ENCODE data around the gene CNN3. TPM values are rescaled to one million over a fixed set of nuclear protein-coding genes. Genes with fewer than 3 reads are reported as not detected.
"Not testable (repeated sequence)": the region's sequence is repeated elsewhere in the genome, so short reads cannot be mapped to it uniquely, and the experiment has no call there.

The CNN3 gene
- total RNA-seq, 2 donors from 2014 or later = 87.7 to 162 TPM

- ATAC-seq (no peak), DNase-seq (no peak)
- intact Hi-C loops (cut with DNase I) = no loop called here
Measured at GRCh38 chr1:94951509-94952208, 24.7 kb upstream of the CNN3 start.

- DNase-seq = no peak
- intact Hi-C loops (cut with DNase I) = no loop called here
- no peak for ATAC-seq
Measured at GRCh38 chr1:94951046-94951445, 24.1 kb upstream of the CNN3 start.

- DNase-seq (no peak), ATAC-seq (peak in 1 of 2 donors; percentile 70)
- intact Hi-C loops (cut with DNase I) = no loop called here
Measured at GRCh38 chr1:94949681-94950661, 23.1 kb upstream of the CNN3 start.

GRCh38 chr1:94947437-94947836, 20.5 kb upstream of the CNN3 start:
- intact Hi-C loops (cut with DNase I) = no loop called here
- DNase-seq = no peak
- peak; percentile 75 to 91 for ATAC-seq

- intact Hi-C loops (cut with DNase I) = no loop called here
- DNase-seq (no peak), ATAC-seq (peak in 1 of 2 donors; percentile 35)
Measured at GRCh38 chr1:94946886-94947285, 20.0 kb upstream of the CNN3 start.

- DNase-seq (no peak), ATAC-seq (no peak)
- intact Hi-C loops (cut with DNase I) = no loop called here
Measured at GRCh38 chr1:94942171-94943128, 15.5 kb upstream of the CNN3 start.

GRCh38 chr1:94941480-94941879, 14.6 kb upstream of the CNN3 start:
- ATAC-seq; intact Hi-C loops (cut with DNase I); DNase-seq: not testable (repeated sequence)

GRCh38 chr1:94940738-94941137, 13.8 kb upstream of the CNN3 start:
- DNase-seq = no peak
- intact Hi-C loops (cut with DNase I) = no loop called here
- ATAC-seq = no peak

GRCh38 chr1:94937820-94938219, 10.9 kb upstream of the CNN3 start:
- intact Hi-C loops (cut with DNase I) = no loop called here
- DNase-seq (no peak), ATAC-seq (no peak)

GRCh38 chr1:94936861-94937620, 10.1 kb upstream of the CNN3 start:
- DNase-seq = no peak
- intact Hi-C loops (cut with DNase I) = no loop called here
- ATAC-seq = no peak

GRCh38 chr1:94935476-94935875, 8.6 kb upstream of the CNN3 start:
- ATAC-seq (no peak), DNase-seq (no peak)
- intact Hi-C loops (cut with DNase I) = no loop called here

- intact Hi-C loops (cut with DNase I) = no loop called here
- ATAC-seq (no peak), DNase-seq (no peak)
Measured at GRCh38 chr1:94935034-94935433, 8.1 kb upstream of the CNN3 start.

- intact Hi-C loops (cut with DNase I) = no loop called here
- ATAC-seq (no peak), DNase-seq (no peak)
Measured at GRCh38 chr1:94934551-94934950, 7.6 kb upstream of the CNN3 start.

GRCh38 chr1:94931254-94931841, 4.4 kb upstream of the CNN3 start:
- ATAC-seq (no peak), DNase-seq (no peak)
- intact Hi-C loops (cut with DNase I) = no loop called here

GRCh38 chr1:94929351-94930217, 2.7 kb upstream of the CNN3 start:
- no peak for DNase-seq
- ATAC-seq = no peak
- intact Hi-C loops (cut with DNase I) = loop anchor here (5.0 to 10.0 kb wide), 4 partner anchors 33 to 113 kb away; no protein-coding TSS in a partner anchor

GRCh38 chr1:94928293-94928939, 1.5 kb upstream of the CNN3 start:
- intact Hi-C loops (cut with DNase I) = loop anchor here (5.0 to 10.0 kb wide), 4 partner anchors 34 to 114 kb away; no protein-coding TSS in a partner anchor
- ATAC-seq = no peak
- DNase-seq = no peak

Measured in left cardiac atrium (tissue), 4 donors.